Measurements from ENCODE around the gene GOLPH3L. TPM values are rescaled to one million over a fixed set of nuclear protein-coding genes. Genes with fewer than 3 reads are reported as not detected.

Gene GOLPH3L
- polyA plus RNA-seq, 2 of the 4 experiments (the other 2 are of a cell fraction): 32.3 to 41.8 TPM

DNA sequence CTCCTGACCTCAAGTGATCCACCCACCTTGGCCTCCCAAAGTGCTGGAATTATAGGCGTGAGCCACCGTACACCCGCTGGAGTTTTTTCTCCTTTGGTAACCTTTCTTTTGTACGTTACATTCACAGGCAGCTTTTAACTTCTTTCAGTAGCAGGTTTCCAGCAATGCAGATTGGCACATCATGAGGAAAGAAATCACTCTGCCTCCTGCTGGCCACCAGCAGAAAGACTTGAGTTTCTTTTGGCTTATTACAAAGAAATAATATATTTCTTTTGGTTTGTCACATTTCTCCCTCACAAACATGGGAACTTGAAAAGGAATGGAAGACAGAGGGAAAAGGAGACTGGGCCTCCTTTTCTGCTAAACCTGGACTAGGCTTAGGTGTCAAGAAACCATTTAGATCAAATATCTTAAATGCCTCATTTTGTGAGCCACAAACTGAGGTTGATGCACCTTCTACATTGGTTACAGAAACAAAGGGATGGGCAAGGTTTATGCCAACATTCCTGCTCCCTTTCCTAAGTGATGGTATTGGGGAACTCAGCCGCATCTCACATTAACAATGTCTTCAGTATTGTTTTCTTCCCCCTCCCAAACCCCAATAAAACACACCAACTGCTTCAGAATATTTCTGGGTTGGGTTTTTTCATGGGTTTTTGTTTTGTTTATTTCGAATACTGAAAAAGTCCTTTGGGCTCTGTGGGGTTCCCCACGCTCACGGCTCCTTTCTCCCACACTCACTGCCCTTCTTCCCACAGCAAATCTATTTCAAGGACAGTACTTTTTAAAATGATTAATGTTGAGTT, 75.3 kb downstream of the GOLPH3L start:
- TF ChIP-seq JUN (IDR thresholded peaks at IDR 0.05) (0 out of 5 replicates have a peak, but pooled peaks of 1 of the 2 experiments have one; percentile 26), CEBPB (IDR thresholded peaks at IDR 0.05) (peak in 1 of 2 experiments; percentile 47; a peak in 1 of 4 replicates), RAD21 (conservative IDR thresholded peaks at IDR 0.05 in 1 of 2, IDR thresholded peaks at IDR 0.05 in 1 of 2) (peak; percentile 60 to 61), SMC3 (IDR thresholded peaks at IDR 0.05) (peak; percentile 76), EP300 (IDR thresholded peaks at IDR 0.05) (no peak)
- TF ChIP-seq, protein P1, sequence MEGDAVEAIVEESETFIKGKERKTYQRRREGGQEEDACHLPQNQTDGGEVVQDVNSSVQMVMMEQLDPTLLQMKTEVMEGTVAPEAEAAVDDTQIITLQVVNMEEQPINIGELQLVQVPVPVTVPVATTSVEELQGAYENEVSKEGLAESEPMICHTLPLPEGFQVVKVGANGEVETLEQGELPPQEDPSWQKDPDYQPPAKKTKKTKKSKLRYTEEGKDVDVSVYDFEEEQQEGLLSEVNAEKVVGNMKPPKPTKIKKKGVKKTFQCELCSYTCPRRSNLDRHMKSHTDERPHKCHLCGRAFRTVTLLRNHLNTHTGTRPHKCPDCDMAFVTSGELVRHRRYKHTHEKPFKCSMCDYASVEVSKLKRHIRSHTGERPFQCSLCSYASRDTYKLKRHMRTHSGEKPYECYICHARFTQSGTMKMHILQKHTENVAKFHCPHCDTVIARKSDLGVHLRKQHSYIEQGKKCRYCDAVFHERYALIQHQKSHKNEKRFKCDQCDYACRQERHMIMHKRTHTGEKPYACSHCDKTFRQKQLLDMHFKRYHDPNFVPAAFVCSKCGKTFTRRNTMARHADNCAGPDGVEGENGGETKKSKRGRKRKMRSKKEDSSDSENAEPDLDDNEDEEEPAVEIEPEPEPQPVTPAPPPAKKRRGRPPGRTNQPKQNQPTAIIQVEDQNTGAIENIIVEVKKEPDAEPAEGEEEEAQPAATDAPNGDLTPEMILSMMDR (IDR thresholded peaks at IDR 0.05): peak; percentile 66
- no peak for FAIRE-seq
- peak; percentile 62 to 64 for DNase-seq (ENCODE audit: low read depth in 1 of 2, low spot score in 1 of 2)

GRCh38 chr1:150620919-150621318, 76.0 kb downstream of the GOLPH3L start:
- POLR2A ChIA-PET: interaction anchor here (0.7 to 3.7 kb wide), 5 partner anchors 9 to 59 kb away, joined by 3 to 43 read pairs (median 8); partner anchors contain the start of genes ENSA and MCL1

More for the DNA sequence above, 75.3 kb downstream of the GOLPH3L start:
- ChIA-PET POLR2A (interaction anchor here (0.7 to 2.7 kb wide), 2 partner anchors 8 to 43 kb away, joined by 5 to 15 read pairs; partner anchors contain the start of genes ENSA and MCL1), CTCF (interaction anchor here (0.6 to 15.3 kb wide), 13 partner anchors 8 to 191 kb away, joined by 3 to 210 read pairs (median 5); partner anchors contain the start of genes ENSA and MCL1)
- Histone ChIP-seq H3K4me1 (peaks cover 16% of the 10 kb centered on the region), H3K4me2 (no peak overlapping the region), H3K27ac (peak overlapping the region in 1 of 2 experiments; percentile 50; a peak in 5 of 6 replicates), H3K4me3 (no peak overlapping the region), H3K9me3 (no peaks in the 10 kb centered on the region)
- peak in 1 of 2 experiments; percentile 35; a peak in 2 of 6 replicates for ATAC-seq
- 79% methylated on average over 8 of the region's 8 CpGs for WGBS (ENCODE audit: missing lambda C conversion rate)

GRCh38 chr1:150619576-150620509, 77.1 kb downstream of the GOLPH3L start:
- FAIRE-seq: no peak
- CTCF ChIA-PET: interaction anchor here (0.9 to 15.3 kb wide), 16 partner anchors 8 to 376 kb away, joined by 3 to 210 read pairs (median 6); partner anchors contain the start of genes ENSA and MCL1

More at GRCh38 chr1:150620919-150621318, 76.0 kb downstream of the GOLPH3L start:
- Histone ChIP-seq H3K4me1 (peaks cover 16% of the 10 kb centered on the region), H3K4me3 (no peak overlapping the region), H3K4me2 (no peak overlapping the region), H3K27ac (peak overlapping the region; percentile 24 to 50; a peak in 4 of 6 replicates), H3K9me3 (no peaks in the 10 kb centered on the region)
- FAIRE-seq (no peak), ATAC-seq (no peak), DNase-seq (ENCODE audit: low read depth in 1 of 2, low spot score in 1 of 2) (no peak)
- CTCF ChIA-PET: interaction anchor here (0.6 to 15.3 kb wide), 15 partner anchors 9 to 374 kb away, joined by 3 to 210 read pairs (median 6); partner anchors contain the start of genes ENSA and MCL1
- no peak for TF ChIP-seq TFCP2L1 (CRISPR knock-in tag; IDR thresholded peaks at IDR 0.05)
- TF ChIP-seq TP53 (CRISPR knock-in tag; IDR thresholded peaks at IDR 0.05): no peak
- no peak for TF ChIP-seq CHD4 (IDR thresholded peaks at IDR 0.05; ENCODE audit: borderline replicate concordance)
- WGBS (ENCODE audit: missing lambda C conversion rate): 98% methylated on average over 2 of the region's 2 CpGs

More at GRCh38 chr1:150619576-150620509, 77.1 kb downstream of the GOLPH3L start:
- ATAC-seq: peak; percentile 84 to 89
- Histone ChIP-seq H3K9me3 (no peaks in the 10 kb centered on the region), H3K4me1 (peaks cover 23% of the 10 kb centered on the region), H3K27ac (peak overlapping the region; percentile 24 to 50), H3K4me2 (peak overlapping the region; percentile 49), H3K4me3 (no peak overlapping the region)
- POLR2A ChIA-PET: interaction anchor here (1.1 to 3.7 kb wide), 3 partner anchors 16 to 58 kb away, joined by 3 to 43 read pairs (median 8); partner anchors contain the start of gene MCL1
- WGBS (ENCODE audit: missing lambda C conversion rate): 35% methylated on average over 4 of the region's 4 CpGs
- TF ChIP-seq, protein P1 (IDR thresholded peaks at IDR 0.05): peak; percentile 58
- no peak for TF ChIP-seq FOSL2 (IDR thresholded peaks at IDR 0.05)
- TF ChIP-seq FOSL2 (CRISPR knock-in tag; IDR thresholded peaks at IDR 0.05): no peak
- no peak for TF ChIP-seq RCOR1 (IDR thresholded peaks at IDR 0.05; ENCODE audit: low read depth, low read length)
- peak; percentile 79 for TF ChIP-seq MAFK (IDR thresholded peaks at IDR 0.05; ENCODE audit: partially characterized antibody)
- peak; percentile 49 to 56 for TF ChIP-seq RAD21 (conservative IDR thresholded peaks at IDR 0.05 in 1 of 2, IDR thresholded peaks at IDR 0.05 in 1 of 2)
- TF ChIP-seq SMC3 (IDR thresholded peaks at IDR 0.05): peak; percentile 61
- peak; percentile 51 to 79 for DNase-seq (ENCODE audit: low read depth in 1 of 2, low spot score in 1 of 2)

Data from A549 (cell line).